Osteocyte (in vitro differentiated cells): ENCODE measurements around the gene NAT9. TPM values are rescaled to one million over a fixed set of nuclear protein-coding genes. Genes with fewer than 3 reads are reported as not detected.

Experiments used
- DNase-seq: peaks from one replicate; pipeline ENCODE4 v3.0.0; 2021; ENCODE audit warnings: mixed read lengths; ENCODE audit not compliant: unreplicated experiment; ENCODE audit errors: extremely low spot score
- H3K27ac Mint-ChIP-seq: one replicate; pipeline ENCODE4 v1.8.0; 2021; ENCODE audit warnings: mild to moderate bottlenecking, mixed read lengths; ENCODE audit not compliant: unreplicated experiment
- H3K27me3 Mint-ChIP-seq: one replicate; pipeline ENCODE4 v1.8.0; 2021; ENCODE audit warnings: mixed read lengths; ENCODE audit not compliant: unreplicated experiment
- H3K36me3 Mint-ChIP-seq: one replicate; pipeline ENCODE4 v1.8.0; 2021; ENCODE audit warnings: mixed read lengths; ENCODE audit not compliant: unreplicated experiment
- H3K4me1 Mint-ChIP-seq: one replicate; pipeline ENCODE4 v1.8.0; 2021; ENCODE audit warnings: mixed read lengths; ENCODE audit not compliant: unreplicated experiment
- H3K4me3 Mint-ChIP-seq: one replicate; pipeline ENCODE4 v1.8.0; 2021; ENCODE audit warnings: mild to moderate bottlenecking, moderate library complexity, mixed read lengths; ENCODE audit not compliant: unreplicated experiment
- H3K9me3 Mint-ChIP-seq: one replicate; pipeline ENCODE4 v1.8.0; 2021; ENCODE audit warnings: mixed read lengths; ENCODE audit not compliant: unreplicated experiment
- CTCF ChIP-seq: fragments of 200-600 bp; sonication (generic); IDR thresholded peaks from 2 replicates; pipeline ENCODE4 v1.5.0; 2021; ENCODE audit warnings: antibody characterized with exemption, mild to moderate bottlenecking, moderate library complexity
- long read RNA-seq: library from polyadenylated mRNA; unstranded; transcript quantifications from one replicate; pipeline ENCODE4 v2.0.0, GENCODE V29; 2021
- total RNA-seq: library from RNA; stranded (reverse); gene quantifications from 2 replicates; pipeline ENCODE4 v1.2.1, GENCODE V29; 2021

NAT9 gene
- 48.6 and 52.5 TPM in 2 replicates for total RNA-seq
- long read RNA-seq, transcript NAT9-210 (7 exons, 1,860 nt): major isoform, 34 of 118 reads
- long read RNA-seq, transcript NAT9-201 (7 exons, 1,875 nt): minor isoform, 30 of 118 reads
- long read RNA-seq, partial matches to known transcripts: 2 of 118 reads
- long read RNA-seq, other reads (novel, unspliced or antisense): 41 of 118 reads

GRCh38 chr17:74776044-74776962, at the start of gene NAT9:
Gene NAT9 (minus strand): TSS chr17:74776345. CDS start chr17:74775698, 647 bp downstream.
- Mint-ChIP-seq H3K27ac (peak within 1 kb of the TSS; percentile 87), H3K4me3 (peak within 1 kb of the TSS; percentile 99), H3K27me3 (no peaks in the 10 kb centered on the region), H3K9me3 (no peaks in the 10 kb centered on the region), H3K4me1 (peaks cover 39% of the 10 kb centered on the region), H3K36me3 (peaks cover 13% of the 10 kb centered on the region)
- TF ChIP-seq CTCF: no peak
- DNase-seq: peak; percentile 100

- H3K4me3 Mint-ChIP-seq: no peak overlapping the region
These were observed 48.9 kb upstream of the NAT9 start for GRCh38 chr17:74824961-74825627.

GRCh38 chr17:74822939-74823367, 46.8 kb upstream of the NAT9 start:
- Mint-ChIP-seq H3K27ac (no peak overlapping the region), H3K9me3 (no peaks in the 10 kb centered on the region)

More at GRCh38 chr17:74824961-74825627, 48.9 kb upstream of the NAT9 start:
- H3K27me3 Mint-ChIP-seq: no peaks in the 10 kb centered on the region
- H3K27ac Mint-ChIP-seq: no peak overlapping the region
- no peaks in the 10 kb centered on the region for H3K9me3 Mint-ChIP-seq
- H3K4me1 Mint-ChIP-seq: no peaks in the 10 kb centered on the region
- TF ChIP-seq CTCF: no peak
- H3K36me3 Mint-ChIP-seq: peaks cover 6% of the 10 kb centered on the region
- no peak for DNase-seq

GRCh38 chr17:74822335-74822938, 46.3 kb upstream of the NAT9 start:
- TF ChIP-seq CTCF: no peak
- no peaks in the 10 kb centered on the region for H3K4me1 Mint-ChIP-seq
- no peak for DNase-seq
- no peaks in the 10 kb centered on the region for H3K9me3 Mint-ChIP-seq
- H3K36me3 Mint-ChIP-seq: peaks cover 6% of the 10 kb centered on the region
- no peaks in the 10 kb centered on the region for H3K27me3 Mint-ChIP-seq
- no peak overlapping the region for H3K4me3 Mint-ChIP-seq
- H3K27ac Mint-ChIP-seq: no peak overlapping the region

More at GRCh38 chr17:74822939-74823367, 46.8 kb upstream of the NAT9 start:
- no peak for TF ChIP-seq CTCF
- H3K36me3 Mint-ChIP-seq: peaks cover 6% of the 10 kb centered on the region
- H3K4me3 Mint-ChIP-seq: no peak overlapping the region
- no peaks in the 10 kb centered on the region for H3K27me3 Mint-ChIP-seq
- no peak for DNase-seq
- H3K4me1 Mint-ChIP-seq: no peaks in the 10 kb centered on the region
